KMS-11 (cell line): ENCODE data around the gene ARMC2.

ENCODE experiments used
- H2AFZ ChIP-seq: fragments of 200-600 bp; sonication (generic); 2 replicates; pipeline ENCODE4 v1.6.1; 2016; ENCODE audit warnings: antibody characterized with exemption, mixed run types, low read depth
- H3K27ac ChIP-seq: fragments of 200-600 bp; sonication (generic); 2 replicates; pipeline ENCODE4 v1.6.1; 2016; ENCODE audit warnings: mild to moderate bottlenecking, mixed run types
- H3K27me3 ChIP-seq: fragments of 200-600 bp; sonication (generic); 2 replicates; pipeline ENCODE4 v1.6.1; 2017; ENCODE audit warnings: mild to moderate bottlenecking, low read depth, mixed run types, moderate library complexity; ENCODE audit not compliant: insufficient read depth
- H3K36me3 ChIP-seq: fragments of 200-600 bp; sonication (generic); 2 replicates; pipeline ENCODE4 v1.6.1; 2017; ENCODE audit warnings: mild to moderate bottlenecking, mixed run types; ENCODE audit not compliant: insufficient read depth
- H3K4me1 ChIP-seq: fragments of 200-600 bp; sonication (generic); 2 replicates; pipeline ENCODE4 v1.6.1; 2016; ENCODE audit warnings: mild to moderate bottlenecking, low read depth, mixed run types; ENCODE audit not compliant: poor library complexity, severe bottlenecking
- H3K4me2 ChIP-seq: fragments of 200-600 bp; sonication (generic); 2 replicates; pipeline ENCODE4 v1.7.0; 2016; ENCODE audit warnings: mild to moderate bottlenecking, mixed run types
- H3K4me3 ChIP-seq: fragments of 200-600 bp; sonication (generic); IDR thresholded peaks from 2 replicates; pipeline ENCODE4 v1.6.1; 2017; ENCODE audit warnings: low read depth, low read length, mixed read lengths; ENCODE audit not compliant: insufficient read depth
- H3K79me2 ChIP-seq: fragments of 200-600 bp; sonication (generic); 2 replicates; pipeline ENCODE4 v1.6.1; 2016; ENCODE audit warnings: low read depth, mixed run types; ENCODE audit not compliant: insufficient read depth
- H3K9ac ChIP-seq: fragments of 200-600 bp; sonication (generic); 2 replicates; pipeline ENCODE4 v1.6.1; 2016; ENCODE audit warnings: mild to moderate bottlenecking, mixed run types
- H4K20me1 ChIP-seq: fragments of 200-600 bp; sonication (generic); 2 replicates; pipeline ENCODE4 v1.6.1; 2016; ENCODE audit warnings: mild to moderate bottlenecking, mixed run types; ENCODE audit not compliant: insufficient read depth
- TF ChIP-seq, protein P1 (sequence below): fragments of 200-600 bp; sonication (generic); conservative IDR thresholded peaks from 2 replicates; pipeline ENCODE4 v1.6.1; 2017; ENCODE audit warnings: low read depth, mild to moderate bottlenecking, antibody characterized with exemption, low read length, moderate library complexity, mixed read lengths

ARMC2 gene

GRCh38 chr6:109000289-109000688, 152.1 kb downstream of the ARMC2 start:
- Histone ChIP-seq H3K27ac (no peak overlapping the region), H3K27me3 (no peaks in the 10 kb centered on the region), H3K9ac (no peak overlapping the region), H2AFZ (no peak overlapping the region), H3K4me1 (peaks cover 10% of the 10 kb centered on the region), H3K4me3 (no peak overlapping the region), H3K79me2 (no peaks in the 10 kb centered on the region), H3K36me3 (no peaks in the 10 kb centered on the region), H4K20me1 (no peaks in the 10 kb centered on the region), H3K4me2 (no peak overlapping the region)
- TF ChIP-seq, protein P1, sequence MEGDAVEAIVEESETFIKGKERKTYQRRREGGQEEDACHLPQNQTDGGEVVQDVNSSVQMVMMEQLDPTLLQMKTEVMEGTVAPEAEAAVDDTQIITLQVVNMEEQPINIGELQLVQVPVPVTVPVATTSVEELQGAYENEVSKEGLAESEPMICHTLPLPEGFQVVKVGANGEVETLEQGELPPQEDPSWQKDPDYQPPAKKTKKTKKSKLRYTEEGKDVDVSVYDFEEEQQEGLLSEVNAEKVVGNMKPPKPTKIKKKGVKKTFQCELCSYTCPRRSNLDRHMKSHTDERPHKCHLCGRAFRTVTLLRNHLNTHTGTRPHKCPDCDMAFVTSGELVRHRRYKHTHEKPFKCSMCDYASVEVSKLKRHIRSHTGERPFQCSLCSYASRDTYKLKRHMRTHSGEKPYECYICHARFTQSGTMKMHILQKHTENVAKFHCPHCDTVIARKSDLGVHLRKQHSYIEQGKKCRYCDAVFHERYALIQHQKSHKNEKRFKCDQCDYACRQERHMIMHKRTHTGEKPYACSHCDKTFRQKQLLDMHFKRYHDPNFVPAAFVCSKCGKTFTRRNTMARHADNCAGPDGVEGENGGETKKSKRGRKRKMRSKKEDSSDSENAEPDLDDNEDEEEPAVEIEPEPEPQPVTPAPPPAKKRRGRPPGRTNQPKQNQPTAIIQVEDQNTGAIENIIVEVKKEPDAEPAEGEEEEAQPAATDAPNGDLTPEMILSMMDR: no peak

- no peak overlapping the region for H3K27ac ChIP-seq
- no peaks in the 10 kb centered on the region for H3K36me3 ChIP-seq
- H3K27me3 ChIP-seq: no peaks in the 10 kb centered on the region
- peaks cover 10% of the 10 kb centered on the region for H3K4me1 ChIP-seq
- no peak overlapping the region for H3K9ac ChIP-seq
- TF ChIP-seq, protein P1: no peak
- H3K4me3 ChIP-seq: no peak overlapping the region
- H3K79me2 ChIP-seq: no peaks in the 10 kb centered on the region
- H4K20me1 ChIP-seq: no peaks in the 10 kb centered on the region
- H3K4me2 ChIP-seq: no peak overlapping the region
- no peak overlapping the region for H2AFZ ChIP-seq
Observed at GRCh38 chr6:109001291-109001894, 153.2 kb downstream of the ARMC2 start.

- Histone ChIP-seq H3K27me3 (no peaks in the 10 kb centered on the region), H3K36me3 (no peaks in the 10 kb centered on the region), H3K4me3 (no peak overlapping the region), H2AFZ (no peak overlapping the region), H3K79me2 (no peaks in the 10 kb centered on the region), H4K20me1 (no peaks in the 10 kb centered on the region), H3K4me2 (no peak overlapping the region), H3K4me1 (peaks cover 10% of the 10 kb centered on the region), H3K27ac (no peak overlapping the region), H3K9ac (no peak overlapping the region)
- TF ChIP-seq, protein P1: no peak
Observed at GRCh38 chr6:109002051-109002697, 154.0 kb downstream of the ARMC2 start.

GRCh38 chr6:109002882-109003281, 154.7 kb downstream of the ARMC2 start:
- H3K4me3 ChIP-seq: no peak overlapping the region
- H3K27ac ChIP-seq: no peak overlapping the region
- TF ChIP-seq, protein P1: no peak

More at GRCh38 chr6:109002882-109003281, 154.7 kb downstream of the ARMC2 start:
- H3K4me2 ChIP-seq: no peak overlapping the region
- no peaks in the 10 kb centered on the region for H4K20me1 ChIP-seq
- no peaks in the 10 kb centered on the region for H3K27me3 ChIP-seq
- peaks cover 12% of the 10 kb centered on the region for H3K4me1 ChIP-seq
- H3K36me3 ChIP-seq: no peaks in the 10 kb centered on the region
- no peak overlapping the region for H3K9ac ChIP-seq
- H2AFZ ChIP-seq: no peak overlapping the region
- H3K79me2 ChIP-seq: no peaks in the 10 kb centered on the region
